ENCODE data around the gene DNAH14. TPM values are rescaled to one million over a fixed set of nuclear protein-coding genes. Genes with fewer than 3 reads are reported as not detected.

The DNAH14 gene
- total and polyA plus RNA-seq, 9 donors = 3.7 to 61.4 (median 24.2) TPM

DNA sequence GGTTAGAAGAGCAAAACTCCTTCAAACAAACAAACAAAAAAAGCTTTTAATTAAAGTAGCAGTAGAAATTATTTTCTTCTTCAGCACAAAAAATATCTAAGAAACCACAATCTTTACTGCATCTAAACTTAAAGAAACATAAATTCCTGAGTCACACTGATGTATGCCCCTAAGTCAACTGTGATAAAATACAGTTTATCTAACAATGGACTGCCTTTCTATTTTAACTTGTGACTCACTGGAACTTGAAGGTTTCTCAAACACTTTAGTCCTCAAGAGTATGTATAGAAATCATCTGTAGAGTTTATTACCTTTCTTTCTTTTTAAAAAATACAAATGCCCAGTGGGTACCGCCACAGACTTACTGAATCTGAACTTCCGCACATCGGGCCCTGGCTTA, 412.2 kb downstream of the DNAH14 start:
- Histone ChIP-seq H3K4me3 (no peak overlapping the region), H3K27me3 (no peaks in the 10 kb centered on the region), H3K36me3 (no peaks in the 10 kb centered on the region), H3K27ac (no peak overlapping the region), H3K4me1 (ENCODE audit: insufficient read depth) (no peaks in the 10 kb centered on the region), H3K9me3 (no peaks in the 10 kb centered on the region)
- DNase-seq = no peak
- TF ChIP-seq, protein P1, sequence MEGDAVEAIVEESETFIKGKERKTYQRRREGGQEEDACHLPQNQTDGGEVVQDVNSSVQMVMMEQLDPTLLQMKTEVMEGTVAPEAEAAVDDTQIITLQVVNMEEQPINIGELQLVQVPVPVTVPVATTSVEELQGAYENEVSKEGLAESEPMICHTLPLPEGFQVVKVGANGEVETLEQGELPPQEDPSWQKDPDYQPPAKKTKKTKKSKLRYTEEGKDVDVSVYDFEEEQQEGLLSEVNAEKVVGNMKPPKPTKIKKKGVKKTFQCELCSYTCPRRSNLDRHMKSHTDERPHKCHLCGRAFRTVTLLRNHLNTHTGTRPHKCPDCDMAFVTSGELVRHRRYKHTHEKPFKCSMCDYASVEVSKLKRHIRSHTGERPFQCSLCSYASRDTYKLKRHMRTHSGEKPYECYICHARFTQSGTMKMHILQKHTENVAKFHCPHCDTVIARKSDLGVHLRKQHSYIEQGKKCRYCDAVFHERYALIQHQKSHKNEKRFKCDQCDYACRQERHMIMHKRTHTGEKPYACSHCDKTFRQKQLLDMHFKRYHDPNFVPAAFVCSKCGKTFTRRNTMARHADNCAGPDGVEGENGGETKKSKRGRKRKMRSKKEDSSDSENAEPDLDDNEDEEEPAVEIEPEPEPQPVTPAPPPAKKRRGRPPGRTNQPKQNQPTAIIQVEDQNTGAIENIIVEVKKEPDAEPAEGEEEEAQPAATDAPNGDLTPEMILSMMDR (IDR thresholded peaks at IDR 0.05) = no peak
- TF ChIP-seq POLR2A (IDR thresholded peaks at IDR 0.05) (no peak), EP300 (IDR thresholded peaks at IDR 0.05) (no peak)
- intact Hi-C loops (cut with DNase I) = no loop called here
- WGBS, 3 donors = 97 to 99% (median 99%) methylated on average over 3 of the region's 3 CpGs

DNA sequence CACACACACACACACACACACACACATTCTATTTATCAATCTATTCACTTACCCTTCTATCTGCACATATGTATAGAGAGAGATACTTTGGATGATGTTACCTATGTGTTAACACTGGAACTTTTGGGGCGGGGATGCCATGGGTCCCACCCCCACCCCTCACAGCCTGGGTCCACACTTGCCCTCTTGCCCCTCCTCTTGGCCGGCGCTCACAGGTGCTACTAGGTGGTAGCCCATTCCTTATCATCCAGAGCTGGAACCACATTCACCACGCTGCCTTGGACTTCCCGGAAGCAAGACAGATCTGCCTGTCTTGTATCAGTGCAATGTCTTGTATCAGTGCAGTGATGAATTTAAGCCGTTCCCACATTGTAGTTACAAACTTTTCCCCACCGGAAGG, 413.2 kb downstream of the DNAH14 start:
- Histone ChIP-seq H3K9me3 (no peaks in the 10 kb centered on the region), H3K4me1 (ENCODE audit: insufficient read depth) (no peaks in the 10 kb centered on the region), H3K27me3 (no peaks in the 10 kb centered on the region), H3K27ac (no peak overlapping the region), H3K36me3 (no peaks in the 10 kb centered on the region), H3K4me3 (no peak overlapping the region)
- TF ChIP-seq POLR2A (IDR thresholded peaks at IDR 0.05) (no peak), EP300 (IDR thresholded peaks at IDR 0.05) (no peak)
- TF ChIP-seq, protein P1 (IDR thresholded peaks at IDR 0.05) = no peak
- WGBS, 3 donors = 86 to 88% (median 87%) methylated on average over 7 of the region's 7 CpGs
- intact Hi-C loops (cut with DNase I) = no loop called here
- no peak for DNase-seq

DNA sequence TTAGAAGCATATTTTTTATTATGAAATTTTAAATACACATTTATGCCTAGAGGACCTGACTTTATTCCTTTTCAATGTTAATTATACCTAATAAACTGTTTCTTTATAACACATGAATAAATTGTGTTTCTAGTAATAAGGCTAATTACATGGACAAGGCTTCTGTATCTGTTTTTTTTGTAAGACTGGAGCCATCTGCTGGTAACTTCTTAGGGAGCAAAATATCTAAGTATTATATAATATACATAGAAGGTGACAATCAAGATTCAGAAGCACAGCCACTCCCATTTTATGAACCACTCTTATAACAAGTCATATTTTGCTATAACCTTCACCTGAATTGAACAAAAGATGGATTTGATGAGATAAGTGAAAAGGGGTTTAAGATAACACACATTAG, 414.1 kb downstream of the DNAH14 start:
- H3K4me3 ChIP-seq = no peak overlapping the region
- H3K9me3 ChIP-seq = no peaks in the 10 kb centered on the region
- TF ChIP-seq, protein P1 (IDR thresholded peaks at IDR 0.05) = no peak
- TF ChIP-seq EP300 (IDR thresholded peaks at IDR 0.05) (no peak), POLR2A (IDR thresholded peaks at IDR 0.05) (no peak)
- H3K4me1 ChIP-seq (ENCODE audit: insufficient read depth) = no peaks in the 10 kb centered on the region
- H3K36me3 ChIP-seq = no peaks in the 10 kb centered on the region
- H3K27ac ChIP-seq = no peak overlapping the region
- intact Hi-C loops (cut with DNase I) = no loop called here
- no peaks in the 10 kb centered on the region for H3K27me3 ChIP-seq
- DNase-seq = no peak

GRCh38 chr1:225347123-225347683, 417.7 kb downstream of the DNAH14 start:
- Histone ChIP-seq H3K4me3 (no peak overlapping the region), H3K36me3 (no peaks in the 10 kb centered on the region), H3K27me3 (no peaks in the 10 kb centered on the region), H3K9me3 (no peaks in the 10 kb centered on the region), H3K27ac (no peak overlapping the region), H3K4me1 (ENCODE audit: insufficient read depth) (no peaks in the 10 kb centered on the region)
- DNase-seq = no peak
- TF ChIP-seq, protein P1 (IDR thresholded peaks at IDR 0.05) = no peak
- TF ChIP-seq EP300 (IDR thresholded peaks at IDR 0.05) (no peak), POLR2A (IDR thresholded peaks at IDR 0.05) (no peak)
- 73 to 87% (median 79%) methylated on average over 3 of the region's 3 CpGs for WGBS, 3 donors
- intact Hi-C loops (cut with DNase I) = no loop called here
